ENCODE measurements around the gene SERINC2. TPM values are rescaled to one million over a fixed set of nuclear protein-coding genes. Genes with fewer than 3 reads are reported as not detected.
"Not testable (repeated sequence)": the region's sequence is repeated elsewhere in the genome, so short reads cannot be mapped to it uniquely, and the experiment has no call there.

SERINC2 gene
- polyA plus RNA-seq, 6 donors from 2014 or later = 0.54 to 1.6 (median 0.77) TPM; not detected in 1

GRCh38 chr1:31374511-31375196, 38.4 kb upstream of the SERINC2 start:
- Mint-ChIP-seq H3K36me3 (no peaks in the 10 kb centered on the region), H3K27me3 (peaks cover 0 to 15% (median 12%) of the 10 kb centered on the region in 3 donors), H3K27ac (no peak overlapping the region), H3K4me1 (peaks cover 13 to 23% (median 19%) of the 10 kb centered on the region in 3 donors), H3K9me3 (no peaks in the 10 kb centered on the region), H3K4me3 (peak overlapping the region in 4 of 8 donors; percentile 2 to 87 (median 20))
- DNase-seq (no peak), ATAC-seq (ENCODE audit: low read depth in 2 of 2) (no peak)

- ATAC-seq (ENCODE audit: low read depth in 2 of 2) (no peak), DNase-seq (no peak)
- no peak overlapping the region for H3K27ac Mint-ChIP-seq
- no peak overlapping the region for H3K4me3 Mint-ChIP-seq
- no peaks in the 10 kb centered on the region for H3K36me3 Mint-ChIP-seq
- H3K9me3 Mint-ChIP-seq = no peaks in the 10 kb centered on the region
- H3K27me3 Mint-ChIP-seq = peaks cover 9 to 24% (median 22%) of the 10 kb centered on the region in 3 donors
- peaks cover 13 to 23% (median 19%) of the 10 kb centered on the region in 3 donors for H3K4me1 Mint-ChIP-seq
Observed at GRCh38 chr1:31376375-31377134, 36.5 kb upstream of the SERINC2 start.

DNA sequence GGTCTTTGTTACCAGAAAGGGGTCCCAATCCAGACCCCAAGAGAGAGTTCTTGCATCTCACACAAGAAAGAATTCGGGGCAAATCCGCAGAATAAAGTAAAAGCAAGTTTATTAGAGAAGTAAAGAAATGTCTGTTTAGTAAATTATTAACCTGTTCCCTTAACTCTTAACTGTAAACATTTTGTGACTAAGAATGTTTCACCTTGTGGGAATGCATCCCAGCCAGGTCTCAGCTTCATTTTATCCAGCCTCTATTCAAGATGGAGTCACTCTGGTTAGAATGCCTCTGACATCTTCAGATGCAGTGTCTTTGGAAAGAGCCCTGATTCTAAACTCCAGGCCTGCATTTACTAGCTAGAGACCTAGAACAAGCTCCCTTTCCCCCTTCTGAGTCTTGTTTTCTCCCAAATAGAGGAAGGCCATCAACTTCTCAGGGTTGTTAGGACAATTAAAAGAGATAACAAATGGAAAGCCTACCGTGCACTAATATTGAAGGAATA, 35.6 kb upstream of the SERINC2 start:
- peaks cover 13 to 32% (median 26%) of the 10 kb centered on the region in 3 donors for H3K27me3 Mint-ChIP-seq
- no peak overlapping the region for H3K4me3 Mint-ChIP-seq
- H3K27ac Mint-ChIP-seq = no peak overlapping the region
- peaks cover 10 to 17% (median 13%) of the 10 kb centered on the region in 3 donors for H3K4me1 Mint-ChIP-seq
- no peak for DNase-seq
- H3K36me3 Mint-ChIP-seq = no peaks in the 10 kb centered on the region
- no peaks in the 10 kb centered on the region for H3K9me3 Mint-ChIP-seq
- ATAC-seq (ENCODE audit: low read depth in 2 of 2) = no peak

DNA sequence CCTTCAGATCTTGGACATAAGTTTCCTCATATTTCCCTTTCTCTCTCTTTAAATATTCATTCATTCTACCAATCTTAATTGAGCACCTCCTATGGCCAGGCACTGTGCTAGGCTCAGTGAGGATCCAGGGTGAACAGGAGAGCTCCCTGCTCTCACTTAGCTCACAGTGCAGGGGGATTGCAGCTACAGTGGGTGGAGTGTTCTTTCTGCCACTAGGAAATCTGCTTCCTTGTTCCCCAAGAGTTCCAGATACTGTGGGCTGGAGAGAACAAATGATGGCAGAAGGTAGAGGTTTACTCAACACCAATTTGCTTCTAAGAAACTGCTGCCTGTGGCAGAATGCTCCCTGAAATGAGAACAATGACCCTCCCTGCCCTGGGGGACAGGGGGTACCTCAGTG, 35.0 kb upstream of the SERINC2 start:
- DNase-seq (no peak), ATAC-seq (ENCODE audit: low read depth in 2 of 2) (no peak)
- Mint-ChIP-seq H3K4me3 (no peak overlapping the region), H3K36me3 (no peaks in the 10 kb centered on the region), H3K27me3 (peaks cover 16 to 36% (median 26%) of the 10 kb centered on the region in 3 donors), H3K4me1 (peaks cover 5 to 11% (median 8%) of the 10 kb centered on the region in 3 donors), H3K27ac (no peak overlapping the region), H3K9me3 (no peaks in the 10 kb centered on the region)

DNA sequence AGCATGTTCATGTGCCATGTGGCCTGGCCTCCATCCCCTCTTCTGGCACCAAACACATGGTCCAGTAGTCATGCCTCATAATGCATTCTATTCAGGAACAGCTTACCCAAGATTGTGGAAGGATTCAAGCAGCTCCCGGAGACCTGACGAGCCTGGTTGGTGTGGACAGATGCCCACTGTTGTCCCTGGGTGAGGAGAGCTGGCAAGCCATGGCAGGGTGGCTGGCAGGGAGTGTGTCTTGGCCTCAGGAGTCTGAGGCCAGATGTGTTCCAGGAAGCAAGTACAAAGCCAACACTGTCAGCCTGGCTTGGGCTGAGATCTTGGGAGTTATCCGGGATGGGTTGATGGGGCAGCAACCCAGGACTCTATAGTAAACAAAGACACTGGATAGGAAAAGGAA, 32.8 kb upstream of the SERINC2 start:
- H3K9me3 Mint-ChIP-seq = no peaks in the 10 kb centered on the region
- H3K27ac Mint-ChIP-seq = no peak overlapping the region
- H3K4me1 Mint-ChIP-seq = no peaks in the 10 kb centered on the region
- no peak for DNase-seq
- no peak for ATAC-seq (ENCODE audit: low read depth in 2 of 2)
- H3K36me3 Mint-ChIP-seq = no peaks in the 10 kb centered on the region
- no peak overlapping the region for H3K4me3 Mint-ChIP-seq
- peaks cover 16 to 36% (median 31%) of the 10 kb centered on the region in 3 donors for H3K27me3 Mint-ChIP-seq

DNA sequence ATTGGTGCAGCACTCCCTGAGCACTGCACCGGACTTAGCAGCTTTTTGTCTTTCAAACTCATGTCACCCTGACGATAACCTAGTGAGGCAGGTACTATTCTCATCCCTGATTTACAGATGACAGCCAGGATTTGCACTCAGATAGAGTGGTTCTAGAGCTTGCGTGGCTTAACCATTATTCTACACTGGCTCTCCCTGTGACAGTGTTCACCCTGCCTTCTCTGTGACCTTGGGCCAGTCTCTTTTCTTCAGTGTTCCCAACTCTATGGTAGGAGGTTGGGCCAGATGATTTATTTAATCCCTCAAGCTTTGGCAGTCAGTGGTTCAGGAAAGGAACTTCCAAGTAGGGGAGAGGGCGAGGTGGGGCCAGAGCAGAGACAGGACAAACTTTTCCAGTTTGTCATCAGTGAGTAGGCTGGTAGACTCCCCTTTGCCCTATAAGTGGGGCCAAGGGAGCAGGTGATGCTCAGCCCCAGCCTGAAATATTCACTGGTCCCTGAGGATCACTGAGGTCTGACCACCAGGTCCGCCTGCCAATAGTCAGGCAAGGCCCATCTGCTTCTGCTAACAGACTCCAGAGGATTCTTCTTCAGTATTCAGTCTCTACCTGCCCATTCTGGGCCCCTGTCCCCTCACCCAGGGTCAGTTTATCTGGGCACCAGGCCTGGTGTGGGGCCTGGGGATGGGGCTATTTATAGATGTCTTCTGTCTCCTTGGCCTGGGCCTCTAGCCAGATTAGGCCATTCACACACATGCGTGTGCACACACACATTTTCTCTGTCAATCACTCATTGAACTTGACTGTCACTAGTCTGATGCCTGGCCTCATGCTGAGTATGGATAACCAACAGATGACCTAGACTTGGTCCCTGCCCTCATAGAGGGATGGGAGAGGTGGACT, 31.4 kb upstream of the SERINC2 start:
- H3K27me3 Mint-ChIP-seq = peaks cover 16 to 51% (median 38%) of the 10 kb centered on the region in 3 donors
- no peaks in the 10 kb centered on the region for H3K9me3 Mint-ChIP-seq
- no peaks in the 10 kb centered on the region for H3K4me1 Mint-ChIP-seq
- no peak overlapping the region for H3K27ac Mint-ChIP-seq
- no peaks in the 10 kb centered on the region for H3K36me3 Mint-ChIP-seq
- DNase-seq (no peak), ATAC-seq (ENCODE audit: low read depth in 2 of 2) (no peak)
- H3K4me3 Mint-ChIP-seq = no peak overlapping the region

DNA sequence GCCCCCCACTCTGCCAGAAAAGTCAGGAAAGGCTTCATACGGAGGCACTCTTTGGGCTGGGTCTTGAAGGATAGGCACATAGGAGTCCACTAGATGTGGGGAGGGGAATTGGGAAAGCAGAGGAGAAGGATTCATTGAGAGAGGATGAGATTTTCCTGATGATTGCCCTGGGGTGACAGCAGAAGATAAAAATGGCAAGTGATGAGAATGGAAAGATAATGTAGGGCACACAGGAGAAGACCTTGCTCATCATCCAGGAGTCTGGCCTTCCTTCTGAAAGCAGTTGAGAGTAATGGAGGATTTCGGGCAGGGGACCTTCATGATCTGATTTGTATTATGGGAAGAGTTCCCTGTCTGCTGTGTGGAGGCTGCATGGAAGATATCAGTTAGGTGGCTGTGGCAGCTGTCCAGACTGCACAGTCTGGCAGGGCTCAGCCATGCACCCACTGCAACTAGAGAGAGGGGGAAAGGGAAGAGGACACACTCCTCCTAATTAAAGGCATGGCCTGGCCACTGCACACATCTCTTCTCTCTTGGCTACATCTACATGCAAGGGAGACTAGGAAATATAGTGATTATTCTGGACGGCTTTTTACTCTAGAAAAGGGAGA, 30.5 kb upstream of the SERINC2 start:
- H3K27me3 Mint-ChIP-seq = peaks cover 16 to 59% (median 45%) of the 10 kb centered on the region in 3 donors
- H3K27ac Mint-ChIP-seq = peak overlapping the region in 1 of 6 donors; percentile 27
- no peaks in the 10 kb centered on the region for H3K9me3 Mint-ChIP-seq
- ATAC-seq (ENCODE audit: low read depth in 2 of 2) = no peak
- no peak overlapping the region for H3K4me3 Mint-ChIP-seq
- no peaks in the 10 kb centered on the region for H3K4me1 Mint-ChIP-seq
- no peaks in the 10 kb centered on the region for H3K36me3 Mint-ChIP-seq
- no peak for DNase-seq

DNA sequence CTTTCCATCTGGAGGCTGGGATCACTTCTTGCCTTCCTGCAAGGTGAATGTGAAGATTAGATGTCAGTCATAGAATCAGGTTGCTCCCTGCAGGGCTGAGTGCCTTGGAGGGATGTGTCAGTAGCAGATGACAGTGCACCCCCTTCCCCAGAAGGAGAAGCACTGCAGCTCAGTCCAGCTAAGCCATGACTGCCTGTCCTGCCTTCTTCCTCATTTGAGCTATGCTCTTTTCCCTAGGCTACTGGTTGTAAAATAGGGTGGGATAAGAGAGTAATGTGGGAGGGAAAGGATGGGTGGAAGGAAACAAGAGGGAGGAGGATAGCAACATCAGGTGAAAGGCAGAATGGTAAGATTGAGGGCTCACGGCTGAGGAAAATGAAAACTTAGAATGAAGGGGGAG, 29.0 kb upstream of the SERINC2 start:
- DNase-seq = no peak
- Mint-ChIP-seq H3K36me3 (no peaks in the 10 kb centered on the region), H3K9me3 (no peaks in the 10 kb centered on the region), H3K4me1 (no peaks in the 10 kb centered on the region), H3K27ac (no peak overlapping the region), H3K4me3 (no peak overlapping the region), H3K27me3 (peaks cover 16 to 67% (median 50%) of the 10 kb centered on the region in 3 donors)
- no peak for ATAC-seq (ENCODE audit: low read depth in 2 of 2)

GRCh38 chr1:31386576-31387243, 26.3 kb upstream of the SERINC2 start:
- H3K4me3 Mint-ChIP-seq; H3K27ac Mint-ChIP-seq; ATAC-seq (ENCODE audit: low read depth in 2 of 2); H3K4me1 Mint-ChIP-seq; DNase-seq; H3K36me3 Mint-ChIP-seq; H3K9me3 Mint-ChIP-seq: not testable (repeated sequence)
- H3K27me3 Mint-ChIP-seq = peaks cover 7 to 47% (median 42%) of the 10 kb centered on the region in 3 donors

GRCh38 chr1:31387612-31388011, 25.4 kb upstream of the SERINC2 start:
- H3K9me3 Mint-ChIP-seq = no peaks in the 10 kb centered on the region
- H3K27me3 Mint-ChIP-seq = peaks cover 1 to 39% (median 38%) of the 10 kb centered on the region in 3 donors
- DNase-seq (no peak), ATAC-seq (ENCODE audit: low read depth in 2 of 2) (no peak)
- no peak overlapping the region for H3K4me3 Mint-ChIP-seq
- no peak overlapping the region for H3K27ac Mint-ChIP-seq
- H3K36me3 Mint-ChIP-seq = no peaks in the 10 kb centered on the region
- no peaks in the 10 kb centered on the region for H3K4me1 Mint-ChIP-seq

DNA sequence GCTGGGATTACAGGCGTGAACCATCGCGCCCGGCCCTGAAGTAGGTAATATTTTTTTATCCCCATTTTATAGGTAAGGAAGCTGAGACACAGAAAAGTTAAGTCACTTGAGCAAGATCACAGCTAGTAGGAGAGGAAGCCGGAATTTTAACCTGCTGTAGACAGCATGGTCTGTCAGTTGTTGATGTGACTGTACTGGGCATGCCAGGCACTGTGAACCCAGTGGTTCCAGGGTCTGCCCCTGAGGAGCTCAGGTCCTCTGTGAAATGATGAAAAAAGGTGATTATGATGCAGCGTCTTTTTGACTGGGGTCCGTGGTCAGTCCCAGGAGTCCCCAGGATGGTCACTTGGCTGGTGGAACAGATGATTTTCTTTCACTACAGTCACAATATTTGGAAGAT, 23.4 kb upstream of the SERINC2 start:
- no peak overlapping the region for H3K4me3 Mint-ChIP-seq
- peaks cover 4 to 5% (median 5%) of the 10 kb centered on the region in 3 donors for H3K4me1 Mint-ChIP-seq
- H3K36me3 Mint-ChIP-seq = no peaks in the 10 kb centered on the region
- H3K27ac Mint-ChIP-seq = peak overlapping the region in 1 of 6 donors; percentile 63
- ATAC-seq (ENCODE audit: low read depth in 2 of 2) (no peak), DNase-seq (no peak)
- H3K27me3 Mint-ChIP-seq = peaks cover 0 to 36% (median 34%) of the 10 kb centered on the region in 3 donors
- no peaks in the 10 kb centered on the region for H3K9me3 Mint-ChIP-seq

GRCh38 chr1:31390071-31390470, 22.9 kb upstream of the SERINC2 start:
- peaks cover 9 to 10% (median 9%) of the 10 kb centered on the region in 3 donors for H3K4me1 Mint-ChIP-seq
- H3K4me3 Mint-ChIP-seq = no peak overlapping the region
- no peak for ATAC-seq (ENCODE audit: low read depth in 2 of 2)
- H3K36me3 Mint-ChIP-seq = no peaks in the 10 kb centered on the region
- no peak for DNase-seq
- H3K27me3 Mint-ChIP-seq = peaks cover 0 to 36% (median 34%) of the 10 kb centered on the region in 3 donors
- no peaks in the 10 kb centered on the region for H3K9me3 Mint-ChIP-seq
- H3K27ac Mint-ChIP-seq = no peak overlapping the region

Data from naive B cell (primary cell).